Dedifferentiated amniotic fluid mesenchymal stem cell (primary cell): ENCODE data around the gene RSRC1.
"Not testable (repeated sequence)": the region's sequence is repeated elsewhere in the genome, so short reads cannot be mapped to it uniquely, and the experiment has no call there.

Source experiments
- DNase-seq: peaks from one replicate; pipeline ENCODE4 v3.0.0-alpha.2; 2016; ENCODE audit errors: extremely low spot score

The RSRC1 gene

DNA sequence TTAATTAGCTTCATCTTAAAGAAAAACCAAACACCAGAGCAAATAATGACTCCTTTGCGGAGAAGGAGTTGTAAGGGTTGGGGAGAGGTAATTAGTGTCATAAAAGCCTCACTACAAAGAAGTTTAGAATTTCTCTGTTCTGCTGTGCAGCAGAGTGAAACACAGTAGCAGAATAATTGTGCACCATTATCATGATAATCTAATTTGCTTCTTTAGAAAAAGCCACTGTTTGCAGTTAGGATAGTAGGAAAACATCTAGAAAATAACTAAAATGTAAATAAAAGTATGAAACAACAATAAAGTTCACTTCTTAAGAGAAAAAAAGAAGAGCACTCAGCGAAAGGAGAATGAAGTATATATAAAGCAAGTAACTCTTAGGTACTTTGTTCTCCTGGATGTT, 9.2 kb upstream of the RSRC1 start:
- no peak for DNase-seq

DNA sequence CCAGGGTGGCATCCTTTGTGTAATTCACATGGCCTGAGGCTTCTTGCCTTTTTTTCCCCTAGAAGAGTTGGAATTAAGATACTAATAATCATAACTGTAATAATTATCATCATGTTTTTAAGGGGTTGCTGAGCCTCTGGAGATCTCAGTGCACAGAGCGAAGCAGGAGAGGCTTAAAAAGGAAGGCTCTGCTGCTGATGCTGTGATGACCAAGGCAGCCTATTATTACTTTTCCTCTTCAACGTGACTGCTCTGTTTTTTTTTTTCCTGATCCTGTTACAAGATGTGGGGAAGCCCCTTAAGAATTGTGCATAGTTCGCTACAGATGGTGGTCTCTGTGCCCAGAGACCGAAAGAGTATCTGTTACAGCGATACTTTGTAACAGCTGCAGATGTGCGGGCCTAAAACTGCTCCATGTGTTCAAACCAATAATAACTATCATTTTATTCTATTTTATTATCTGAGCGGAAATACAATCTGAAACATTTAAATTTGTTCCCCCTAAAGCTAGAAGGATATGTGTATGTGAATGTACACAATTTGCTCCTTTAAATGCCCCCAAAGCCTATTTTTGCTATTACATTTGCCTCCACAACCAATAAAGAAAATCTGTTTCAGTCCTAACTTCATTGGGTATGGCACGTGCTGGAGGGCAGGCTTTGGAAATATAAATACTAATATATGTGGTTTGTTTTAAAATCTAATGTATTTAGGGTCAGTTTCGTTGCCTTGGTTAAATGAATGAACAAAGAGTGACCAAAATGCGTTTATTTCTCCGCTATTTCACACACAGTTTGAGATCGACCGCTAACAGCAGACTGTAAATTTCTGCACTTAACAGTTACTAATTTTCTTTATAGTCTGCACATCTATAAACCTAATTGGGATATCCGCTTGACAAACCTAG, 8.3 kb upstream of the RSRC1 start:
- no peak for DNase-seq

DNA sequence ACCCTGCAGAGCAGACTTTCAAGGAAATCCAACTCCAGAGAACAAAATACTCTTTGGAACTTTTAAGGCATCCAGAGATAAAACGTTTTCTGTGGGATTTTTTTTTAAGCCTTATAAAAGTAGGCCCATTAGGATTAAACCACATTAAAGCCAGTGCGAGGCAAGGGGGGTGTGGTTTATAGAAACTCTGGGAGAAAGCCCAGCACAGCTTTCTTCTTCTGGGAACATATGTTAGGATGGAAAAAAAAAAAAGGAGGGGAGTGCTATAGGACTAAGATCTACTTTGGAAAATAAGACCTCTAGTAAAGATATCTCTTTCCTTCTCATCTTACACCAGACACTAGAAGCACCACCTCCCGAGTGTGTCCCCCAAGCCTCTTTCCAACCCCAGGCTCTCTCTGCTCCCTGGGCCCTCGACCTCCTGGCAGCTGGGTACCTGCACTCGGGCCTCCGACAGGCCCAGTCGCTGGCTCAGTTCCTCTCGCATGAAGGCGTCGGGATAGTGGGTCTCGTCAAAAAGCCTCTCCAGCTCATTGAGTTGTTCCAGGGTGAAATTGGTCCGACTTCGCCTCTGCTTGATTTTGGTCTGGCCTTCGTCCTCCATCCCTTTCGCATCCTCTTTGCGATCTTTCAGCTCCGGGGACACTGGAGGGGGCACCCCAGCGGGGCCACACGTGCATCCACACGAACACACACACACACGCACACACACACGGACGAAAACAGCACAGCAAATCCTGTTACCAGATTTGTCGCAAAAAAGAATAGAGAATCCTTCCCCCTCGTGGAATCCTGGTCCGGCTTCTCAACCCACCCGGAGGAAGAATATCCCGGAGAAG, 7.4 kb upstream of the RSRC1 start:
- no peak for DNase-seq

DNA sequence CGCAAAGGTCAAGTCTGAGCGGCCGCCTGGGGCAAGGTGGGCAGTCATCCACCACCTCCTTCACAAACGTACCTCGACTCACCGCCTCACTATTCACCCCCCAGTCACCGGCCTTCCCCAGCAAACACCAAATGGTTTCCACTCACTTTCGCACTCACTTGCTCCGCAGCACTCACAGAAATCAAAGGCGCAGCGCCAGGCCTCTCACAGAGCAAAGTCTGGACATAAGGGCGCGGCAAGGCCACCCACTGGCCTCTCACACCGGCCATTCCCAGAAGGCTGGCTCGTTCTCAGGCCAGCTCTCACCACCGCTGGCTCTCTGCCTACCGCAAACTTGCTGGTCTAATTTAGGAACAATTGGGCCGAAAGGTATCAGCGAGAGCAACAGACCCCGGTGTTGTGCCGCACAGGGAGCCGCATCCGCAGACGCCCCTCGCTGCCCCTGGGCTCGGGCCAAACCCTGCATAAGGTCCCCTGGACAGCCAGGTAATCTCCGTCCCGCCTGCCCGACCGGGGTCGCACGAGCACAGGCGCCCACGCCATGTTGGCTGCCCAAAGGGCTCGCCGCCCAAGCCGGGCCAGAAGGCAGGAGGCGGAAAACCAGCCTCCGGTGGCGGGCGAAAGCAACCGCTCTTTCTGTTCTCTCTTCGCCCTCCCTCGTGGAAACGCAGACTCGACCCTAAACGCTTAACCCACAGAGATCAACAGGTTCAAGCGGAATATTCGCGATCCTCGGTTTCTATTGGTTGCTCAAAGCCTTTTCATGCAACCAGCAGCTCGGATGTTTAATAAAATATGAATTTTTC, 6.6 kb upstream of the RSRC1 start:
- DNase-seq: no peak

DNA sequence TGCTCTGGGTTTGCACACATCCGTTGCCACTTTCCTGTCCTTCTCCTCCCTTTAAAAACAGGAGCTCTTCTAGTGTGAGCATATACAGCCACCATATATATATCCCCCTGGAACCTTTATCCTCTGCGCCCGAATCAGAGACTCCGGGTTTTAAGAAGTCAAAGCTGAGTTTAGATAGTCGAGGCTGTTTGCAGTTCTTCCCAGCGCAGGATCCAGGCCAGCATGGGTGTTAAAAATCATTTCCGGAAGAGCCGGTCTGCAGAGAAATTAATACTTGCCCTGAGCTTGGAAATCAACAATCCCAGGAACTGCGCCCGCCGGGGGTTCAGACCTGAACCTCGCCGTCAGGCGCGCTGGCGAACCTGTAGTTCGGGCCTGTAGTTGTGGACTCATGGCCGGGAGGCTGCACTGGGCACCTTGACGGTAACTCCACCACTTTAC, 6.0 kb upstream of the RSRC1 start:
- no peak for DNase-seq

DNA sequence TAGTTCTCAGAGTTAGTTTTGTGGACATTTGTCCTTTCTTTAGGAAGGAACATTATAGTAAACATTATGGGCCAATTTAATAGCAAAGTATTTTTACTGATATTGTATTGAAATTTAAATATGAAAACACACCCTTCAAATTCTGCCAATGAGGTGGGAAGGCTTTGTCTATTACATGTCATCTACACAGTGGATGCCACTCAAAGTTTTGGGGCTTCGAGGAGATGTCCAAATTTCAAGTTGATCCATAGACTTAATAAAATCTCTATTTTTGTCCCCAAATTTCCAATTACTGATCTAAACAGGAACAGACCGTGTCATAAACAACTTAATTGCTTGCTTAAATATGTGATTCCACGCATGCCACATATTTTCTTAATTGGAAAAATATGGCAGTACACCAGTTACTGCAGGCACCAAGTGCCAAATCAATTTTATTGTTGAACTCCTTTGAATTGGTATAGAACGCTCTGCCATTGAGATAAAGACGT, 5.4 kb upstream of the RSRC1 start:
- no peak for DNase-seq

DNA sequence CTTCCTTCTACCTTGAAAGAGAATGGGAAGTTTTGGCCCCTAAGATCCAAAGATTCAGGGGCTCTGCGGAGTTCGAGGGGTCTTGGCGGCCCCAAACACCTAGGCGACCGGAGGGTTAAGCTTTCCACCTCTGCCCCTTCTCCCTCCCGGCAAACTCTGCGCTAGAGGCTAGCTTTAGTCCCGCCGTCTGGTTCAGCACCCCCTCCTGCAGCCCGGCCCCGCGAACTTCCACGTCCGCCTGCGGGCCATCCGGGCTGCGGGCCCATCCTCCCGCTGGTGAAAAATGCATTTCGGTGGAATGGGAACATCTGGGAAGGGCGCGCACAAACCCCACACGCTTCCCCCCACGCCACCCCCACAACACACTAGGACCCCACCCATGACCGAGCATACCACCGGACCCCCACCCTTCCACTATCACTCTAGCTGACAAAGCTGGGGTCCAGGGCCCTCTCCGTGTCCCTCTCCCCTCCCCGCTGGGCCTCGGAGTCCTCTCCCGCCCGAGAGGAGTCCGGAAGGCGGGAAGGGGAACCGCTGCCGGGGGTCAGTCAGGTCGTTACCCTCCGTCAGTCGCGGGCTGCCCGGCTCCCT, 4.7 kb upstream of the RSRC1 start:
- DNase-seq: no peak

DNA sequence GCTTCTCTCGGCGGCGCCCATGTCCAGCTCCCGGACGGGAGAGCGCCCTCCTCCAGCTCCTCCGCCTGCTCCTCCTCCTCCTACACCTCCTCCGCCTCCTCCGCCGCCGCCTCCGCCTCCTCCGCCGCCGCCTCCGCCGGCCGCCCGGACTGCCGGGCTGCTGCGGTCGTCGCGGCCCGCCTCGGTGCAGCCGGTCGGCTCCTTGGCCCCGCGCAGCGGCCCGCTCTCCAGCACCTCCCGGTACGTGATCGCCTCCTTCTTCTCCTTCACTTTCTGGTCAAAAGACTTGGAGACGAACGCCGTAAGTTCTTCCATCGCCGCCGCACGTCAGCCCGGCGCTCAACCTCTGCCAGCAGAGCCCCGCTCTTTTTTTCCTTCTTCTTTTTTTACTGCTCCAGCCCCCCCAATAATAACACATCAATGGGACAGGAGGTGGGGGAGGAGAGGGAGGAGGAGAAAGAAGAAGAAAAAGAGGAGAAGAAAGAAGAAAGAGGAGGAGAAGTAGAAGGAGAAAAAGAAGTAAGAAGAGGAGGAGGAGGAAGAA, 4.1 kb upstream of the RSRC1 start:
- DNase-seq: peak; percentile 50

DNA sequence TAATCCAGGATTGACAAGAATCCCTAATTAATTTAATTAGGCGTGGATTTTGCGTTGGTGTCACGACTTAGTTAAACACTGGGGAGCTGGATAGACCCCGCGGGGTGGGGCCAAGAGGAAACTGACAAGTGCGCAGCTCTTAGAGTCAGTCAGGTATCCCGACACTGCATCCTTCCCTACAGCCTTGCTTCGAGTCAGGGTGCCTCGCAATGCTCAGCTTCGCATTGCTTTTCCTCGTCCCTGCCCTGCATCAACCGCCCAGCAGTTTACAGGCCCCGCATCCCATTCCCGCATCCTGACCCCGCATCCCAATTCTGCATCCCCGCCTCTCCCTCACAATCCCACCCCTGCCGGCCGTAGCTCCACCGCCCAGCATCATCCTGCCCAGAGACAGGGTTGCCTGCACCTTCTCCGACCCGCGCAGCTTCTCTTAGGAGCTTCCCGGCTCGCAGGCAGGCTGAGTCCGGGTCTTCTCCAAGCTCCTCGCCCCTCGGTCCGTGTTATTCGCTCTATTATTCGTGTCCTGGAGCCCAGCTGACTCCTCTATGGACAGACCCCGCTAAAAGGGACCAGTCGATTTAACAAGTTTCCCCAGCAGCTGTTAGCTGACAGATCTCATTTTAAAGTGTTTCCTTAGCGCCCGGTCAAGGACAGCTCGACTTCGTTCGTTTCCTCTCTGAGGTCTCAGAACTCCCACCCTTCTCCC, 3.0 kb upstream of the RSRC1 start:
- DNase-seq: no peak

DNA sequence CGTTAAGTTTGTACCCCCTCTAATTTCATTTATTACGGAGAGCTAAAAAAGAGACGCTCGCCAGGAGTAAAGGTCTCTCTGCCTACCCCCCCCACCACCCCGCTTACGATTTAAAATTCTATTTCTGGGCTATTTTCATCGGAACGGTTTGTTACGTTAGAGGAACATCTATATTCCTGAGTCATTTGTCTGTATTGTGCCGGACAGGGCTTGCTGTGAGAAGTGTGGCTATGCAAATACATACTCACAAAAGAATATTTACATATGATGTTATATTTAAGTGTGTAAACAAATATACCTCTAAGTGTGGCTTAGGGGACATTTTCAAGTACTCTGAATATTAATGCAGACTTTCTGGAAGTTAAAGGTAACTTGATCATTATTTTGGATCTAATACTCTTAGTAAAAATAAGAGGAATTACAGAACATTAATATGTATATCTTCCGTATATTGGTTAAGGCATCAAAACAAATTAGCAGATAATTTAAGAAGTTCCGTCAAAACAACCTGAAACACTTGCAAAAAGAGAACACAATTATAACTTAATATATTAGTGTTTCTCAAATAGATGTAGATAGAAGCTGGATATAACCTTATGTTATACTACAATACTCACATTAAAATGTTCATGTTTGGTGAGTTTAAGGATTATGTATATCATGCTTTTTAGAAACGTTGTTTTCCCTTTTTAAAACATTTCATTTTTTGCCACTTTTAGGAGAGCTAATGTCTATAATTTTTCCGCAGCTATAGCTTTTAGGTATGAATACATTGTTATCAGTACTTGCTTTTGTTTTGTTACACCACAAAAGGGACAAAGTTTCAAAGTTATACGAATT, 2.1 kb upstream of the RSRC1 start:
- no peak for DNase-seq

DNA sequence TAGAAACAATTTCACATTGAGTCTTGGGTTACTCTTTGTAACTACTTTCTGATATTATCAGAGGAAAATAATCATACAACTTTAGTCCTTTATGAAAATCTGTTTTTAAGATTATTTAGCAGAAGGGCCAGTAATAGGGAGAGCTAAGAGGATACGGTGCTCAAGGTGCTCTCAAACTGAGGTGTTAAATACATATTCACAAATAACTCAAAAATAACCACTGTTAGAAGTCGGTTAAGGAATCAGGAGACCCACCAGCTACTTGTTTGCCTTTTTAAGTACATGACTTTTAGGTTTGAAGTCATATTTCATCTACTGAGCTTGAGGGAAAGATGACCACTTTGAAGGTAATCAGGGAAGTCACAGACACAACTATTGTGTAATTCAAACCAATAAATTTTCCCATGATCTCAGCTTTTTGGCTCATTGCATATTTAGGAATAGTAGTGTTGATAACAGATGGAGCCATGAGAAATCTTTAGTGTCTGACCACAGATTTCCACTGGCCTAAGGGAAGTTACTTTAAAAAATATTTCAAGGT, 1.4 kb upstream of the RSRC1 start:
- no peak for DNase-seq

DNA sequence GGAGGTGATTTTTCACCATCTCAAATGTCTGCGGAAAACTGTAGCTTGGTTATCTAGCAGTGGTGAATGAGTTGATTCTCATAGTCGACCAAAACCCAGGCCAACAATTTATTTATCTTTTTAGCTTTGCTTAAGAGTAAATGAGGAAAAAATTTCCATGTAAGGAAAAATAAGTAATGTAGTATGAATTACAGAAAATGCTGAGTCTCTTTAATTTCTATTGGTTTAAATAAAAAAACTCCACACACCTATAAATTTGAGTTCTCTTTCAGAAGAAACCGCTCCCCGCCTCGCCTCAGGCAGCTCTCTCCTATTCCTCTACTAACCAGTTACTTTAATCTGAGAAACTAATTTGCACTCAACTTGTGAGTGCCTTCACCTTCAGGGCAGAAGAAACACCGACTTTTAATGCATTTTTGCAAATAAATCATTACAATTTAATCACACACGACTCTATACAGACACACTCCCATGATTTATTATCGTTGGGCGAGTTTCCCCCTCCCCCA, 540 bp upstream of the RSRC1 start:
- no peak for DNase-seq

DNA sequence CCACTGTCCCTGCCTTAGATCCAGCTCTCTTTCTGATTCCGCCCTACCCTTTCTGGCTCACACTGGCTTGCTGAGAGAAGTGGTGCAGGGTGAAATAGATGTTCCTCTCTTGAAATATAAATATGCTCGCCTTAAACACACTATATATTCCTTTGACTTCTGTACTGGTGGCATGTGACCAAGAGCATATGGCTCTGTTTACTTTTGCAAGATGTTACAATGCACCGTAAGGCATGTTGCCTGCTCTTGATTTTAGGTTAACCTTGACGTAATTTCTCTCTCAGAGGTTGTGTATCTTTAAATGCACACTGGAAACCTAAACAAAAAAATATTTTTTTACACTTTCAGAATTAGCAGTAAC, 749 bp downstream of the RSRC1 start:
- DNase-seq: no peak

DNA sequence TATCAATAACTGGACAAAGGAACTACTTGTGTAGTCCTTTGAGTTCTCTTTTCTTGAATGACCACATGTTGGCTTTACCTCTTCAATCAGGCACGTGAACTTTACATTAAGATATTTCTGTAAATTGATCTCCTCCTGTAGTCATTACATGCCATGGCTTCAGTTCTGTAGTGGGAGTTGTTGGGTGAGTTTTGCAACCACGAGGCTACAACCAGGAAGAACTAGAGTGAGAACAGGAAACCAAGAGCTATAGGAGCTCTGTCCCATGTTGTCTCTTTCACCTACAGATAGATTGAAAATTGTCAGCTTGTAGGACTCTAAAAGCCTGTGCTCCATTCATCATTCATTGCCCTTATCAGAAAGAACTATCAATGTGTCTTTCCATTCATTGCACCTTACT, 2.0 kb downstream of the RSRC1 start:
- no peak for DNase-seq

DNA sequence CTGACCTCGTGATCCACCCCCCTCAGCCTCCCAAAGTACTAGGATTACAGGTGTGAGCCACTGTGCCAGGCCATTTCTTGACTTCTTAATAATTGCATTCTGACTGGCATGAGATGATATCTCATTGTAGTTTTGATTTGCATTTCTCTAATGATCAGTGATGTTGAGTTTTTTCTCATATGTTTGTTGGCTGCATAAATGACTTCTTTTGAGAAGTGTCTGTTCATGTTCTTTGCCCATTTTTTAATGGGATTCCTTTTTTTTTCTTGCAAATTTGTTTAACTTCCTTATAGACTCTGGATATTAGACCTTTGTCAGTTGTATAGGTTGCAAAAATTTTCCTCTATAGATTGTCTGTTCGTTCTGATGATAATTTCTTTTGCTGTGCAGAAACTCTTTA, 3.7 kb downstream of the RSRC1 start:
- not testable (repeated sequence) for DNase-seq

DNA sequence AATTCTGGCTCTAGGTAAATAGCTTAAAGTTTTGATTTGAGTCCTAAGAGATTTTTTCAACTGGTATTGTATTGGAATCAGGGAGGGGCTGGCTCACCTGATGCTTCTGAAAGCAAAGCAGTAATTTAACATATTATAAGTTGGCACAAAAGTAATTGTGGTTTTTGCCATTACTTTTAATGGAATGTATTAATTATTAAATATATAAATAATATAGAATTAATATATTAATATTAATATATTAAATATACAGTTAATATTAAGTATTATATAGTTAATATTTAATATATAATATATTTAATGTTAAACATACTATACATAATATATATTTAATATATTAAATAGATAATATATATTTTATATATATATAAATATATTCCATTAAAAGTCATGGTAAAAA, 10.4 kb downstream of the RSRC1 start:
- no peak for DNase-seq

DNA sequence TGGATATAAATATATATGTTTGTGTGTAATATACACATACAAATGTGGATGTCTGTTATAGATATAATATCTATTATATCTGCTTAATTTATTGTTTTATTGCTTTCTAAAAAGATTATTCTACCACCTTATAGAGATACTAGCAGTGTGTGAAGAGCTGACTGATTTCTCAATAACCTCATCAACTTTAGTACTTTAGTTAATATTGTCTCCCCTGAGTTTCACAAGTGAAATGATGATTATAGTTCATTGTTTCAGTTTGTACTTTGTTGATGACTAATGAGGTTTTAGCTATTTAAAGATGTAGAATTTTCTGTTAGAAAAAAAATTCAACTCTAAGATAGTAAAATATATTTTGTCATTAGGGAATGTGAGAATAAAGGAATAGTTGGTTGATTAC, 11.4 kb downstream of the RSRC1 start:
- no peak for DNase-seq

DNA sequence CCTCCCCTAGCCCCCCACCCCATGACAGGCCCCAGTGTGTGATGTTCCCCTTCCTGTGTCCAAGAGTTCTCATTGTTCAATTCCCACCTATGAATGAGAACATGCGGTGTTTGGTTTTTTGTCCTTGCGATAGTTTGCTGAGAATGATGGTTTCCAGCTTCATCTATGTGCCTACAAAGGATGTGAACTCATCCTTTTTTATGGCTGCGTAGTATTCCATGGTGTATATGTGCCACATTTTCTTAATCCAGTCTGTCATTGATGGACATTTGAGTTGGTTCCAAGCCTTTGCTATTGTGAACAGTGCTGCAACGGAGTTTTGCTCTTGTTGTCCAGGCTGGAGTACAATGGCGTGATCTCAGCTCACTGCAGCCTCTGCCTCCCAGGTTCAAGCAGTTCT, 12.8 kb downstream of the RSRC1 start:
- DNase-seq: not testable (repeated sequence)
